ENCODE measurements around the gene PROM2.
A peak's percentile ranks its signal among the peaks of the same experiment; 100 is the strongest.

PROM2 gene

GRCh38 chr2:95310651-95311050 is 36.4 kb downstream of the PROM2 start:
- no peak overlapping the region for H3K4me3 ChIP-seq (ENCODE audit: low read depth, low read length)
- no peak for TF ChIP-seq CTCF (IDR thresholded peaks at IDR 0.05; ENCODE audit: low read depth, low read length, missing control alignments)
- DNase-seq (ENCODE audit: low read depth): no peak

GRCh38 chr2:95311815-95312542 is 37.7 kb downstream of the PROM2 start:
- DNase-seq (ENCODE audit: low read depth): no peak
- no peak for TF ChIP-seq CTCF (IDR thresholded peaks at IDR 0.05; ENCODE audit: low read depth, low read length, missing control alignments)
- H3K4me3 ChIP-seq (ENCODE audit: low read depth, low read length): no peak overlapping the region

- no peak for DNase-seq (ENCODE audit: low read depth)
- H3K4me3 ChIP-seq (ENCODE audit: low read depth, low read length): no peak overlapping the region
- no peak for TF ChIP-seq CTCF (IDR thresholded peaks at IDR 0.05; ENCODE audit: low read depth, low read length, missing control alignments)
These were observed 38.4 kb downstream of the PROM2 start for GRCh38 chr2:95312543-95313201.

GRCh38 chr2:95313296-95314131 is 39.3 kb downstream of the PROM2 start:
- no peak for DNase-seq (ENCODE audit: low read depth)
- no peak for TF ChIP-seq CTCF (IDR thresholded peaks at IDR 0.05; ENCODE audit: low read depth, low read length, missing control alignments)
- no peak overlapping the region for H3K4me3 ChIP-seq (ENCODE audit: low read depth, low read length)

GRCh38 chr2:95314598-95314963 is 40.3 kb downstream of the PROM2 start:
- TF ChIP-seq CTCF (IDR thresholded peaks at IDR 0.05; ENCODE audit: low read depth, low read length, missing control alignments): no peak
- no peak overlapping the region for H3K4me3 ChIP-seq (ENCODE audit: low read depth, low read length)
- DNase-seq (ENCODE audit: low read depth): no peak

- DNase-seq (ENCODE audit: low read depth): no peak
- H3K4me3 ChIP-seq (ENCODE audit: low read depth, low read length): no peak overlapping the region
- peak; percentile 54 for TF ChIP-seq CTCF (IDR thresholded peaks at IDR 0.05; ENCODE audit: low read depth, low read length, missing control alignments)
These were observed 40.8 kb downstream of the PROM2 start for GRCh38 chr2:95314964-95315611.
